SH-SY5Y (cell line): ENCODE data around the gene TENM4.

ENCODE experiments used
- GATA2 ChIP-seq: IDR thresholded peaks from 2 replicates; pipeline ENCODE4 v1.6.1; 2011; ENCODE audit warnings: mild to moderate bottlenecking, low read depth, low read length
- GATA3 ChIP-seq: IDR thresholded peaks from 2 replicates; pipeline ENCODE4 v1.6.1; 2011; ENCODE audit warnings: low read depth, mild to moderate bottlenecking, low read length, moderate library complexity

Gene TENM4

DNA sequence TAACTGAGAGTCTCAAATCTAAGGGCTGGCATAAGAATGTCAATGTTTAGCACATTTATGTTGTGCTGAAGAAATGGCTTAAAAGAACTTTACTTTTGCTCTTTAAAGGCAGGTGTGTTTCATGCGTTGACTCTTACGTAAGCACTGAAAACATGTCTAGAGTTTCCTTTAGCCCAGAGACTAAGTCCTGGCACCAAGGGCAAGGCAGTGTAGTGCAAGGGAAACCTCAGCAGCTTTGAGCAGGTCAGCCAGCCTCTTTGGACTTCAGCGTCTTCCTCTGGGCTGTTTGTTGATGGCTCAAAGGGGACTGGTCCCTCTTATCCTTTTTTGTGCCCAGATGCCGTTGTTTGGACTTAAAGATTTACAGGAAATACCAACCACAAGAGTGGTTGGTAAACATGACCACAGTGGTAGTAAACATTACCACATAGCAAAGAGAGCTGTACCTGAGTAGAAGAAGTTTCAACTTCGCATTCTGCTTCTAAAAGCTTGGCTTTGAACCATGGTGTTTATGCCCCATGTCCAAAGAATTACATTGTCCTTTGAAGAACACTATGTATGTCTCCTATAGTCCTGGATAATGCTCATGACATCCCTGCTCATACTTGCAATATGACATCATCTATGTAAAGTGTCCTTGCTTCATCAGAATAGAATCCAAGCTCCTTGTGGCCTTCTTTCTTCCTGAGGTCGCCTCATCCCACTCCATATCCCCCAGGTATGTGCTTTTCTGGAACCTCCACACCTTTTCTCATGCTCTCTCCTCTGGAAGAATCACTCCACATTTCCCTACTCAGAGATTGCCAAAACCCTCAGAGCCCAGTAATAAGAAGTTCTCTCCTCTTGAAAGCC is 23.5 kb downstream of the TENM4 start:
- TF ChIP-seq GATA2, result no peak
- no peak for TF ChIP-seq GATA3

DNA sequence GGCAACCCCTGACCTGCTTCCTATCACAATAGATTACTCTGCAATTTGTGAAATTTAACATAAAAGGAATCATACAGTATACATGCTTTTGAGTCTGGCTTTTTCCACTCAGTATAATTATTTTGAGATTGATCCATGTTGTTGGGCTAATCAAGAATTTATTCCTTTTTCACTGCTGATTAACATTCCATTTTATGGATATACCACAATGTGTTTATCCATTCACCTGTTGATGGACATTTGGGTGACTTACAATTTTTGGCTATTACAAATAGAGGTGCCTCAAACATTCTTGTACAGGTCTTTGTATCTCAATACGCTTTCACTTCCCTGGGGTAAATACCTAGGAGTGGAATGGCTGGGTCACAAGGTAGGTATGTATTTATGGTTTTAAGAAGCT is 24.9 kb downstream of the TENM4 start:
- no peak for TF ChIP-seq GATA3
- TF ChIP-seq GATA2, result no peak

DNA sequence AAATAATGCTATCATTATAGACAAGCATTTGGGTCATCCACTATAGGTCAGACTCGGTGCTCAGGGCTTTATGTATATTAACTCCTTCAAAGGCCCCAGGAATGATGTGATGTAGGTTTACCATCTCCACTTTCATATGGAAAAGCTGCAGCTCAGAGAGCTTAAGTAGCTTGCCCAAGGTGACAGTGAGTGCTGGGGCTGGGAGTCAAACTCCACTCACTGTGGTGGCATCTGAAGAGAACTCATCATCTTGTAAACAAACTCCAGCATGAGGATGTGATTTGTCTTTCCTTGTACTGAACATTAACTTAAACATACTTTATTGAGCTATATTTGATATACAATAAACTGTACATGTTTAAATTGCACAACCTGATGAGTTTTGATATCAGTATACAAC is 25.4 kb downstream of the TENM4 start:
- TF ChIP-seq GATA3 (no peak), GATA2 (no peak)

DNA sequence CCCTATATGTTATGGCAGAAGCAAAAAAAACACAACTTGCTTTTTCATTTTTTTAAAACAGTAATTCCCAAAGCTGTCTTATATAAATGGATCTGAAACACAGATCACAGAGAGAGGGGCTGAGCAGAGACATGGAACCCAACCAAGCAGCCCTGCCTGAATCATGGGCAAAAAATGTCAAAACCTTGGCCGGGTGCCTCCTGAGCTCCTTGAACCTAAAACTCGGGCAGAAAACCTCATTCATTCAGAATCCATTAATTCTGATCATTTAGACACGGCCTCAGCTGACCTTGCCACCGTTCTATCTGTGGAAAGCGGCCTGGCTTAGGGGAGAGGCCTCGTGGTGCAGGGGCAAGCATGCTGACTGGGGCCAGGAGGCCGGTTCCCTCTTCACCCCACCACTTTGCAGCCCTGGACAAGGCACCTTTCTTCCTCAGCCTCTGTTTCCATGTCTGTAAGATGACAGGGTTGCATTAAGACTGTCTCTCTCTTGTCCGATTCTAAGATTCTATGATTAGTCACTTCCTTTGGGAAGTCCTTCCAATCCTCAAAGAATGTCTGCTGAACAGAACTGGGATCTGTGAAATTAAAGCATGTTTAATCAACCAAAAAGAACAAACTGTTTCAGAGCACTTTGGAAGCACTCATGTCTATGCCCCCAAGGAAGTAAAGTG is 26.0 kb downstream of the TENM4 start:
- no peak for TF ChIP-seq GATA3
- no peak for TF ChIP-seq GATA2

DNA sequence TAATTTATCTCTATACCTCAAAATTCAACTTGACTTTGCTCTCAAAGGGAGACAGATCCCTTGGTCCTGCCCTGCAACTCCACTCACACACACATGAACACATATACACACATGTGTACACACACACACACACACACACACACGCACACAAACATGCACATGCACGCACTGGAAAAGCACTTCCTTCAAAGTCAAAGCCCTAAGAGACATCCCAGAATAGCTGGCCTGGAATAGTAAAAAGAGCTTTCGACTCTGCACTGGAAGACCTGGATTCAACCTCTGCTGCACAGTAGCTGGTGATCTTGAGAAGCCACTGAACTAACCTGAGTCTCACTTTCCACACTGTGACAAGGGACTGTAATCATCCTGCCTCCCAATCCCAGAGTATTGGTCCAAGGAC is 26.8 kb downstream of the TENM4 start:
- no peak for TF ChIP-seq GATA2
- TF ChIP-seq GATA3, result no peak

DNA sequence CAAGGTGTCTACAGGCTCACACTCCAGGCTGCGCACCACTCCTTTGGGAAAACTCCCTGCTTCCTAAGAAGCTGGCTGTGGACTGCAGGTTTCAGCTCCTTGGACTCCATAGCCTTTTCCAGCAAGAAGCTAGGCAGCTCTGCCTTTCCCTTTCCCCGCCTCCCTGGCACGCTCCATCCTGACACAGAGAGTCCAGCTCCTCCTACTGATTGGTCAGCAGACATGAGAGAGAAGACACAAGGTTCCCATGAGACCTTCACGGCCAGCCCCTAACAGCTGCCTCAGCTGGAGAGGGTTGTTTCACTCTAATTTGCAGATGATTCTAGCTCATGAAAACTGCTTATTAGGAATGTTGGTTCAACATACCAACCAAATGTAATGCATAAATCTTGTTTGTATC is 27.6 kb downstream of the TENM4 start:
- TF ChIP-seq GATA2, result no peak
- TF ChIP-seq GATA3, result no peak

DNA sequence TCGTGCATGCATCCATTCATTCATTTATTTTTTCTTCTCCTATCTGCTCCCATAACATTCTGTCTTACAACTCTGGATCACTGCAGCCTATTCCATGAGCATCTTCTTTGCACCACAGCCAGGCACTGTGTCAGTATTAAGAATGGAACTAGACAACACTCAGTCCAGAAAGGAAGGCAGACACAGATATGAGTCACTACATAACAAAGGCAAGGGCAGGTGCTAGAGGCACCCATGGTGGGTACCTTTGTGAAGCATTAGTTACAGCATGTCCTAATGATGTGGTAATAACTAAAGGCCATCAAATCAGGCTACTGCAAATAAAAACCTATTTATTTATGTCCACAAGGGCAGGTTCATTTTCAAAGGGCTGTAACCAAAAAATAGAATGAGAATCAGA is 28.1 kb downstream of the TENM4 start:
- TF ChIP-seq GATA2, result no peak
- TF ChIP-seq GATA3, result no peak

DNA sequence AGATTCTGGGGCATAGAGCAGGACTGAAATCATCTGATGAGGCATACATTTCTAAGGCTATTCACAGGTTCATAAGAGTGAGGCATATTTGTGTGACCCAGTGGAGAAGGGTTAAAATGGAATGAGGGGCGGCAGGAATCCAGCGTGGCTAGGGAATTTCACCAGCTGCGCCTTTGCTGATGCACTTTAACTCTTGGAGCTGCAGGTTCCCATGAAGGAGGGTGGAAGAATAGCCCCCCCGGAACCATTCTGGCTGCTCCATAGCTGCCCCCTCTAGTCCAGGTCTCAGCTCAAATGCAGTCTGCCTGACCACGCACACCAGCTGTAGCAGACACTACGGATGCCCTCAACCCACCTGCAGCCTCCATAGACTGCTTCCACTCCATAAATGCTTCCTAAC is 31.5 kb downstream of the TENM4 start:
- no peak for TF ChIP-seq GATA2
- no peak for TF ChIP-seq GATA3

DNA sequence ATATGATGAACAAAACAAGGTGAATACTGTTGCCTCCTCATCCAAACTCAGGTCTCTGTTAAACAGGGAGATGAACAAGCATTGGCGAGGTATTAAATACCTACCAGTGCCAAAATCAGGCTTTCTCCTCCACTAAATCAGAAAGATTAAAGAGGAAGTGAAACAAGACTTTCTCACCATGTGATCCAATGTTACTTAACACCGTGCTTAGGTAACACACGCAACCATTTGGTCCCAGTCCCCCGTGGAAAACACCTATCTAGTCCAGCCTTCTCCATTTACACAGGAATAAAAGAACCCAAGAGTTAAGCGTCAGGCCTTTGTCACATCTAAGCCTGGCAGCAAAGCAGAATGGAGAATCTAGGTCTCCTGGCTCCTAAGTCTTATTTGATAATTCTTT is 34.5 kb downstream of the TENM4 start:
- TF ChIP-seq GATA2 (no peak), GATA3 (no peak)

DNA sequence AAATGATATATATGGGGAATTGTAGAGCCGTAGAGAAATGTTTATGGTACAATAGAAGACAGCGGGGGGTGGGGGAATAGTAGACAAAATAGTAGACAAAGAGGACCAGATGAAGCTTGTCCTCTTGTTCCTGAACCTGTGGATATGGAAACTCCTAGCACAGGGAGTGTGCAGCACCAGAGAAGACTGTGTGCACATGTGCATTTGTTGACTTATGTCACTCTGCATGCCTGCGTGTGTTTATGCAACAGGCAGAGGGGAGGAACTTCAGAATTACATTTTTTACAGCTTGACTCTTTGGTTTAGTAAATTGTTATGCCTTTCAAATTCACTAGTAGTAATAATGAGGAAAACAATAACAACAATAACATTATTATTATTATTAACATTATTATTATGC is 36.0 kb downstream of the TENM4 start:
- TF ChIP-seq GATA2 (no peak), GATA3 (no peak)

DNA sequence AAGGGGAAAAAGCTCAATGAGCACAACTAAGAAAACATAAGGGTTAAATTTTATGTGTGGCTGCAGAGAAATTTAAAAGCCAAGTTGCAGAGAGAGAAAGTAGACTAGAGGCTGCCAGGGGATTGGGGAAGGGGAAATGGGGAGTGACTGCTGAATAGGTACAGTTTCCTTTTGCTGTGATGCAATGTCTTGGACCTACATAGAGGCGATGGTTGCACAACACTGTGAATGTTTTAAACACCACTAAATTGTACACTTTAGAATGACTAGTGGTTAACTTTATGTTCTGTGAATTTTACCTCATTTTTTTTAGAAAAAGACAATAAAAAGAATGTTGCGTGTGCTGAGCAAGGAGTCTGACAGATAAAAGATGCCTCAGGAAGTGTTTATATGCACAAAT is 36.5 kb downstream of the TENM4 start:
- TF ChIP-seq GATA3 (no peak), GATA2 (no peak)

DNA sequence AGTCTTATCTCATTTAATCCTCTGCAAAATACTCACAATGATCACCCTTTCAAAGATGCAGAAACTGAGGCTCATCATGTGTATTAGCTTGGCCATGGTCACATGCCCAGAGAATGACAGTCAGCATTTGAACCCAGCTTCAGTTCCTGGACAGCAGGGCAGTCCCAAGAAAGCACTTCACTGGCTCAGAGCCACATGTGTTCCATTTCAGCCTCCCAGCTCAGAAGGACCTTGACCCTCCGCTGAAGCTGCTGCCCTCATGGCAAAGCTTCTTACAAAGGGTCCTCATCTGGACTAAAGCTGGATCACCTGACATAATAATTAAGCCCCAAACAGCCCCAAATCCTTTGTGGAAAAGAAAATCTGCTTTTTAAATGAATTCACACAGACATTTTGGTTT is 37.0 kb downstream of the TENM4 start:
- no peak for TF ChIP-seq GATA2
- no peak for TF ChIP-seq GATA3

DNA sequence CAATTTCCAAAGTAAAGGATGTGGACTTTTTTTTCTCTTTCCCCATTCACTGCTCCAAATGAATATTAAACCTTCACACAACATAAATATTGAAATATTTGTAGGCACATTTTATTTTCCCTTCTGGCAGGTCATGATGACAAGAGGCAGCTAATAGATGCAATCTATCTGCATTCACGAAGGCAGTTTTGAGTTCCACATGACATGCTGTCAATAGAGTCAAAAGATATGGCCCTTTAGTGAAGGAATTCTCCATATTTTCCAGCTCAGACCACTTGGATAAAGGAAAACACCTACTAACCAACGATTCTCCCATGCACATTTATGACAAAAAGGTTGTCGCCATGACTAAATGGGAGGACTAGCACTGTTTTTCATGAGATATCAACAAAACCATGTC is 37.9 kb downstream of the TENM4 start:
- TF ChIP-seq GATA3 (no peak), GATA2 (no peak)

DNA sequence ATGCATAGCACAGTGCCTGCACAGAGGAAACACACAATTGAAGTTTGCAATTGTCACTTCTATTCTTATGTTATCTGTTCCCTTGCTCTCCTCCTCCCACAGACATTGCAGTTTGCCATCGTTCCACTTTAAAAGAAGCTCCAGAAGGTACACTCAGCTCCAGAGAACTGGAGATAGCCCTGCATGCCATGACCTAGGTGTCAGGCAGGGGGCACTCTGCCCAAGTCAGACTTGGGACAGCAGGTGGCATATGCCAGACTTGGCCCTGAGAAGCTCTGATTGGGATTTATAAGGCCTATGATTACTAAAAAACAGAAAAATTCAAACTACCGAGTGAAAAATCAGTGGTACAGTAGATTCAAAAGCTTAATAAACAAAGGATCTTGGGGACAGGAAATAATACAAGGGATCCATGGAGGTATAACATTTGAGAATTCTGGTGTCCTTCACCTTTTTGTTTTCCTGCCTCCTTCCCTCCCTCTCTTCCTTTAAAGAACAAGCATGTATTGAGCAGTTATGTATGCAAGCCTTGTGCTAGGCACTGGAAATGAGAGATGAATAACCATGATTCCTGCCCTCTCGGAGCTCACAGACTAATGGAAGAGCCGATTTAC is 40.0 kb downstream of the TENM4 start:
- no peak for TF ChIP-seq GATA3
- no peak for TF ChIP-seq GATA2

DNA sequence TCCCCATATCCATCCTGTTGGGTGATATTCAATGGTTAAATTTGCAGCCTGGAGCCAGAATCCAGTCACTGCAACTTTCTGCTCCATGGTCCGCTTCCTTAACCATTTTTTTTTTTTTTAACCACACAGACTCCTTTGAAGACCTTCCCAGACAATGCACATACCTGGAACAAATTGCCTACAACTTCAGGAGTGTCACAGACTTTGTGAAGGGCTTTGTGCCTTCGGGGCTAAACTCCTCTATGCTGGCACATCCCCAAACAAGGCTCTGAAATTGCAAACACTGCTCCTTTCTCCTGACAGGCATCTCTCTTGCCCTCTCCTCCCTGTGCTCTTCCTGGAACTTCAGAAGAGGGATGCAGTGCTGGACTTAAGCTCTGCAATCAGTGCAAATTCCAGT is 40.6 kb downstream of the TENM4 start:
- no peak for TF ChIP-seq GATA2
- TF ChIP-seq GATA3, result no peak

DNA sequence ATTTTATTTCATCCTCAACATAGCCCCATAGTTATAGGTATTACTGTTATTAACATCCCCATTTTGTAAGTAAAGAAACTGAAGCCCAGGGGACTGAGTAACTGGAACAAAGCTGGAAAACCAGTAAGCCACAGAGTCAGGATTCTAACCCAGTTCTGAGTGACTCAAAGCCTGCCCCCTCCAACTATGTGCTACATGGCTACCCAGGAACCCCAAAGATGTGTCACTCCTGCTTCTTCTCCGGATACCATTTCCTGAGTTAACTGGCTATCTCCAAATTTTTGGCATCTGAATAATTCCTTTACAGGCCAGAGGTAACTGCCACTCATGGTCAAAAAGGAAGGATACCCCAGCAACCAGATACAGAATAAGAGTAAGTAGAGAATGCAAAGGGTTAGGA is 43.6 kb downstream of the TENM4 start:
- TF ChIP-seq GATA3 (no peak), GATA2 (no peak)
